ENCODE data around the gene FOXRED1. TPM values are rescaled to one million over a fixed set of nuclear protein-coding genes. Genes with fewer than 3 reads are reported as not detected.

The FOXRED1 gene
- total RNA-seq, 2 donors from 2014 or later = 22.9 to 27.8 TPM

- no peak overlapping the region for H3K27ac ChIP-seq
- no peak overlapping the region for H3K4me3 ChIP-seq
- no peak for TF ChIP-seq CTCF (IDR thresholded peaks at IDR 0.05)
- H3K27me3 ChIP-seq (replicated peaks; ENCODE audit: insufficient read depth) = no peaks in the 10 kb centered on the region
- peaks cover 6 to 16% of the 10 kb centered on the region in 2 donors for H3K4me1 ChIP-seq (ENCODE audit: control insufficient read depth in 1 of 2, low read depth in 2 of 2)
- H3K36me3 ChIP-seq = peaks cover 38% of the 10 kb centered on the region
- no peaks in the 10 kb centered on the region for H3K9me3 ChIP-seq
- ATAC-seq (ENCODE audit: insufficient number of reproducible peaks, low FRiP score, low read depth) (no peak), DNase-seq (ENCODE audit: low spot score) (no peak)
Observed at GRCh38 chr11:126288237-126288636, 19.3 kb downstream of the FOXRED1 start.

GRCh38 chr11:126290887-126291286, 21.9 kb downstream of the FOXRED1 start:
- DNase-seq (ENCODE audit: low spot score) (no peak), ATAC-seq (ENCODE audit: insufficient number of reproducible peaks, low FRiP score, low read depth) (no peak)
- H3K27ac ChIP-seq = no peak overlapping the region
- H3K9me3 ChIP-seq = no peaks in the 10 kb centered on the region
- no peak overlapping the region for H3K4me3 ChIP-seq
- no peak for TF ChIP-seq CTCF (IDR thresholded peaks at IDR 0.05)
- H3K36me3 ChIP-seq = peaks cover 42% of the 10 kb centered on the region
- no peaks in the 10 kb centered on the region for H3K27me3 ChIP-seq (replicated peaks; ENCODE audit: insufficient read depth)
- H3K4me1 ChIP-seq (ENCODE audit: control insufficient read depth in 1 of 2, low read depth in 2 of 2) = no peaks in the 10 kb centered on the region

GRCh38 chr11:126293726-126294125, 24.8 kb downstream of the FOXRED1 start:
- ATAC-seq (ENCODE audit: insufficient number of reproducible peaks, low FRiP score, low read depth) (no peak), DNase-seq (ENCODE audit: low spot score) (no peak)
- Histone ChIP-seq H3K27ac (no peak overlapping the region), H3K4me1 (ENCODE audit: control insufficient read depth in 1 of 2, low read depth in 2 of 2) (no peaks in the 10 kb centered on the region), H3K27me3 (replicated peaks; ENCODE audit: insufficient read depth) (no peaks in the 10 kb centered on the region), H3K4me3 (no peak overlapping the region), H3K9me3 (no peaks in the 10 kb centered on the region), H3K36me3 (peaks cover 37% of the 10 kb centered on the region)
- TF ChIP-seq CTCF (IDR thresholded peaks at IDR 0.05) = no peak

- DNase-seq (ENCODE audit: low spot score) (no peak), ATAC-seq (ENCODE audit: insufficient number of reproducible peaks, low FRiP score, low read depth) (no peak)
- Histone ChIP-seq H3K36me3 (peaks cover 24% of the 10 kb centered on the region), H3K27me3 (replicated peaks; ENCODE audit: insufficient read depth) (no peaks in the 10 kb centered on the region), H3K4me3 (no peak overlapping the region), H3K9me3 (no peaks in the 10 kb centered on the region), H3K4me1 (ENCODE audit: control insufficient read depth in 1 of 2, low read depth in 2 of 2) (no peaks in the 10 kb centered on the region), H3K27ac (no peak overlapping the region)
- no peak for TF ChIP-seq CTCF (IDR thresholded peaks at IDR 0.05)
Observed at GRCh38 chr11:126297004-126297403, 28.1 kb downstream of the FOXRED1 start.

GRCh38 chr11:126303623-126304456, 34.9 kb downstream of the FOXRED1 start, which contains the start of gene DCPS:
DCPS (plus strand) TSS chr11:126304060; CDS start chr11:126304081, 21 bp downstream.
- TF ChIP-seq CTCF (IDR thresholded peaks at IDR 0.05) = no peak
- peak within 1 kb of the TSS; percentile 79 to 86 for H3K27ac ChIP-seq
- peaks cover 11% of the 10 kb centered on the region for H3K36me3 ChIP-seq
- H3K9me3 ChIP-seq = no peaks in the 10 kb centered on the region
- H3K4me3 ChIP-seq = peak within 1 kb of the TSS; percentile 69
- H3K27me3 ChIP-seq (replicated peaks; ENCODE audit: insufficient read depth) = no peaks in the 10 kb centered on the region
- peaks cover 3 to 15% of the 10 kb centered on the region in 2 donors for H3K4me1 ChIP-seq (ENCODE audit: control insufficient read depth in 1 of 2, low read depth in 2 of 2)
- DNase-seq (ENCODE audit: low spot score) (peak; percentile 44), ATAC-seq (ENCODE audit: insufficient number of reproducible peaks, low FRiP score, low read depth) (peak; percentile 89)
